C4-2B (cell line): ENCODE measurements around the gene P2RX2.
"Not testable (repeated sequence)": the region's sequence is repeated elsewhere in the genome, so short reads cannot be mapped to it uniquely, and the experiment has no call there.

ENCODE experiments used
- H3K27ac ChIP-seq: fragments of 450-650 bp; 2 replicates; pipeline ENCODE4 v1.5.1; 2017
- ZFX ChIP-seq: fragments of 450-650 bp; IDR thresholded peaks from 2 replicates; pipeline ENCODE4 v1.6.1; 2017
- TF ChIP-seq, protein P1 (sequence below): fragments of 450-650 bp; conservative IDR thresholded peaks from 2 replicates; pipeline ENCODE4 v1.5.1; 2017; ENCODE audit warnings: mild to moderate bottlenecking

The P2RX2 gene

DNA sequence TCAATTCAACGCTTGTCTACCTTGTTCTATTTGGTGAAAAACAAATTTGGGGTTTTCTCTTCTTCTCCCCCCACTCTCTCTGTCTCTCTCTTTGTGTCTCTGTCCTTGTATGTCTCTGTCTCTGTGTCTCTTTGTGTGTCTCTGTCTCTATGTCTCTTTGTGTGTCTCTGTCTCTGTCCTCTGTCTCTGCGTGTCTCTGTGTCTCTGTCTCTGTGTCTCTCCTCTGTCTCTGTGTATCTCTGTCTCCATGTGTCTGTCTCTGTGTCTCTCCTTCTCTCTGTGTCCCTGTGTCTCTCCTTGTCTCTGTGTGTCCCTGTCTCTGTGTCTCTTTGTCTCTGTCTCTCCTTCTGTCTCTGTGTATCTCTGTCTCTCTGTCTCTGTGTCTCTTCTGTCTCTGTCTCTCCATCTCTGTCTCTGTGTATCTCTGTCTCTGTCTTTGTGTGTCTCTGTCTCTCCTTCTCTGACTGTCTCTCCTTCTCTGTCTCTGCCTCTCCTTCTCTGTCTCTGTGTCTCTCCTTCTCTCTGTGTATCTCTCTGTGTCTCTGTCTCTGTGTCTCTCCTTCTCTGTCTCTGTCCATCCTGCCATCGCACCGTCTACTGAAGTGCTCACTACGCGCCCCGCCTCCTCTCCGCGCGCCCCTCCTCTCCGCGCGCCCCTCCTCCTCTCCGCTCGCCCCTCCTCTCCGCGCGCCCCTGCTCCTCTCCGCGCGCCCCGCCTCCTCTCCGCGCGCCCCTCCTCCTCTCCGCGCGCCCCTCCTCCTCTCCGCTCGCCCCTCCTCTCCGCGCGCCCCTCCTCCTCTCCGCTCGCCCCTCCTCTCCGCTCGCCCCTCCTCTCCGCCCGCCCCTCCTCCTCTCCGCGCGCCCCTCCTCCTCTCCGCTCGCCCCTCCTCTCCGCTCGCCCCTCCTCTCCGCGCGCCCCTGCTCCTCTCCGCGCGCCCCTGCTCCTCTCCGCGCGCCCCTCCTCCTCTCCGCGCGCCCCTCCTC lies 21.0 kb upstream of the P2RX2 start:
- H3K27ac ChIP-seq, result no peak overlapping the region
- TF ChIP-seq ZFX, result no peak
- TF ChIP-seq, protein P1, sequence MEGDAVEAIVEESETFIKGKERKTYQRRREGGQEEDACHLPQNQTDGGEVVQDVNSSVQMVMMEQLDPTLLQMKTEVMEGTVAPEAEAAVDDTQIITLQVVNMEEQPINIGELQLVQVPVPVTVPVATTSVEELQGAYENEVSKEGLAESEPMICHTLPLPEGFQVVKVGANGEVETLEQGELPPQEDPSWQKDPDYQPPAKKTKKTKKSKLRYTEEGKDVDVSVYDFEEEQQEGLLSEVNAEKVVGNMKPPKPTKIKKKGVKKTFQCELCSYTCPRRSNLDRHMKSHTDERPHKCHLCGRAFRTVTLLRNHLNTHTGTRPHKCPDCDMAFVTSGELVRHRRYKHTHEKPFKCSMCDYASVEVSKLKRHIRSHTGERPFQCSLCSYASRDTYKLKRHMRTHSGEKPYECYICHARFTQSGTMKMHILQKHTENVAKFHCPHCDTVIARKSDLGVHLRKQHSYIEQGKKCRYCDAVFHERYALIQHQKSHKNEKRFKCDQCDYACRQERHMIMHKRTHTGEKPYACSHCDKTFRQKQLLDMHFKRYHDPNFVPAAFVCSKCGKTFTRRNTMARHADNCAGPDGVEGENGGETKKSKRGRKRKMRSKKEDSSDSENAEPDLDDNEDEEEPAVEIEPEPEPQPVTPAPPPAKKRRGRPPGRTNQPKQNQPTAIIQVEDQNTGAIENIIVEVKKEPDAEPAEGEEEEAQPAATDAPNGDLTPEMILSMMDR, result no peak

DNA sequence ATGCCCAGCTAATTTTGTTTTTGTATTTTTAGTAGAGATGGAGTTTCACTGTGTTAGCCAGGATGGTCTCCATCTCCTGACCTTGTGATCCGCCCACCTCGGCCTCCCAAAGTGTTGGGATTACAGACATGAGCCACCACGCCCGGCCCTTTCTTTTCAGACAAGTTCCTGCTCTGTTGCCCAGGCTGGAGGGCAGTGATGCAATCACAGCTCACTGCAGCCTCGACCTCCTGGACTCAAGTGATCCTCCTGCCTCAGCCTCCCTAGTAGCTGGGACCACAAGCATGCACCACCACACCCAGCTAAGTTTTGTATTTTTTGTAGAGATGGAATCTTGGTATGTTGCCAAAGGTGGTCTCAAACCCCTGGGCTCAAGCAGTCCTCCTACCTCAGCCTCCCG lies 19.1 kb upstream of the P2RX2 start:
- not testable (repeated sequence) for H3K27ac ChIP-seq

DNA sequence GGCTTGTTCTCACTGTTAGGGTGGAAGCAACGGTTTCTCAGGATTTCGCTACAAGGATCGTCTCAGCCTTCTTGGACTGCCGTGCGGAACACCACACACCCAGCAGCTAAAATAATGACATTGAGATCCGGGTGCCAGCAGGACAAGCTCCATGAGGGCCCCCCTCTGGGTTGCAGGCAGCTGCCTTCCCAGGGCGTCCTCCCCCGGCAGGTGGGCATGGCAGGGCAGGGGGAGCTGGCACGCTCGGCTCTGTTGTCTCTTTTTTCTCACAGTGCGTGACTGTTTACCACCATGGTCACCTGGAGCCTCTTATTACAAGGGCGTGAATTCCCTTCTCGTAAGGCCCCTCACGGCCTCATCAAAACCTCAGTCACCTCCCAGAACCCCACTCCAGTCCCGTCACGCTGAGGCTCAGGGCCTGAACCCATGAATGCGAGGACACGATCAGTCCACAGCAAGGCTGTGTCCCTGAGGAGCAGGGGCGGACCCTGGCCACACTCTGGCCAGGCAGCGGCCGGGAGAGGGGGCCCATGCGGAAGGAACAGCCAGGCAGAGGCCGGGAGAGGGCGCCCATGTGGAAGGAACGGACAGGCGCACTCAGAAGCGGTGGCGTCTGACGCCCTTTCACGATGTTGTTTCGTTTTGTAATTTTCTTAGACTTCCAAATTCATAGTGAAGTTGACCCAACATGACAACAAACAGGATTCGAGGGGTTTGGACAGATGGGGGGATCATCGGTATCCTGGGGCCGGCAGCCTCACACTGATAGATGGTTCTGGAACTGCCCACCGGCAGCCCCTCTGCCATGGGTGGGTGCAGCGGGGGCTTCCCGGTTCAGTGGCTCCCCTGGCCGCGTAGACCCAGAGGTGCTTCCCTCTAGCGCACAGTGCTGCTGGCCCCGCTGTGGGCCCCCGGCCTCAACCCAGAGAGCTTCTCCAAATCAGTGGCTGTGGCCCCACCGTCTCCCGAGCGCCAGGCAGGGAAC lies 18.2 kb upstream of the P2RX2 start:
- H3K27ac ChIP-seq, result peak overlapping the region; percentile 23; the same call in 1 of the 2 replicates
- TF ChIP-seq, protein P1, result peak; percentile 86
- no peak for TF ChIP-seq ZFX

DNA sequence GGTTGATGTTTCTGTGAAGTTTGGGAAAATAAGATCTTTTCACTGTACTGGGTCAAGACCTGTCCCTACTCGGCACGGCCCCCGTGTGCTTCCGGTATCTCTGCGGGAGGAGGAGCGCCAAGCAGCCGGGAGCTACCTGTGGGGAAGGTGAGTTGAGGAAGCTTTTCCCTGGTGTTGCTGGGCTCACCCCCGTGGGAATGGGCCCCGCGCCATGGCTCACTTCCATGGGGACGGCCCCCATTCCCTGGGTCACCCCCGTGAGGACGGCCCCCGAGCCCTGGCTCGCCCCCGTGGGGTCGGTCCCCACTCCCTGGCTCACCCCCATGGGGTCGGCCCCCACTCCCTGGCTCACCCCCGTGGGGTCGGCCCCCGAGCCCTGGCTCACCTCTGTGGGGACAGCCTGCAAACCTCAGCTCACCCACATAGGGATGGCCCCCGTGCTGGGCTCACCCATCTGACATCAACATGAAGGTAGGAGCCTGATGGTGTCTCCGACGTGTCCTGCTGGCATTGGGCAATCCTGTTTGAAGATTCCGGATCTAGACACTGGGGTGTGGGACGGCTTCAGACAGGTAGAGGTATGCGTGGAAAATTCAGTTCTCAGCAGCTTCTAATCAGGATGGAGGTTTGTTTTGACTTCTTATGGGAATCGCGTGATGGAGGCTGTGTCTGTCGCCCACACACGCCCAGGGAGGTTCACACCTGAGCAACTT lies 17.2 kb upstream of the P2RX2 start:
- peak overlapping the region; percentile 23; the same call in 1 of the 2 replicates for H3K27ac ChIP-seq

DNA sequence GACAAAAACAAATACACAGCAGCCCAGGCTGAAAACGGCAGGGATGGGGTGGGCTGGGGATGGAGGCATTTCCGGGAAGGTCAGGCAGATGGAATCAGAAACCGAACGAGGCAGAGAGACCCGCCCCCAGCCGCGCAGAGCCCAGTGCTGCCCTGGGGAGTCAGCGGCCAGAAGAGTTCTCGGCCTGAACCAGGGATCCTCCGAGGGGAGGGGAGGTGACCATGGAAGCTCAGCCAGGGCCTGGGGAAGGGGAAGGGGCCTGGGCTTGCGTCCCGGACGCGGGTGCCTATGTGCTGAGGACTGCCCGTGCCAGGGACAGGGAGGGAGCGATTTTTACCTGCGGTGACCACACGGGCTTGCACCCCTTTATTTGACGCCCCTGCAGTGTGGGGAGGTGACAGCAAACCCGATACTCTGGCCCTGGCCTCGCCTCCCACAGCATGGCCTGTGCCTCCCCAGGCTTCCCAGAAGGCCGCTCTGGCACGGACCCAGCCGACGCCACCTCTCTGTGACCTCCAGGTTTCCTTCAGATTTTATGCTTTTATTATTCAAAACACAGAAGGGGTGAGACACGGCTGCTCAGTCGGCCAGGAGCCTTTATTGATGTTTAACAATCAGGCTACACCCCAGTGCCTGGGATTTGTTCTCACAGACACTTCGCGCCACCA lies 15.9 kb upstream of the P2RX2 start:
- TF ChIP-seq, protein P1, result no peak
- TF ChIP-seq ZFX, result no peak
- H3K27ac ChIP-seq, result no peak overlapping the region

More for the DNA sequence above, 17.2 kb upstream of the P2RX2 start:
- TF ChIP-seq, protein P1, result no peak
- TF ChIP-seq ZFX, result no peak

DNA sequence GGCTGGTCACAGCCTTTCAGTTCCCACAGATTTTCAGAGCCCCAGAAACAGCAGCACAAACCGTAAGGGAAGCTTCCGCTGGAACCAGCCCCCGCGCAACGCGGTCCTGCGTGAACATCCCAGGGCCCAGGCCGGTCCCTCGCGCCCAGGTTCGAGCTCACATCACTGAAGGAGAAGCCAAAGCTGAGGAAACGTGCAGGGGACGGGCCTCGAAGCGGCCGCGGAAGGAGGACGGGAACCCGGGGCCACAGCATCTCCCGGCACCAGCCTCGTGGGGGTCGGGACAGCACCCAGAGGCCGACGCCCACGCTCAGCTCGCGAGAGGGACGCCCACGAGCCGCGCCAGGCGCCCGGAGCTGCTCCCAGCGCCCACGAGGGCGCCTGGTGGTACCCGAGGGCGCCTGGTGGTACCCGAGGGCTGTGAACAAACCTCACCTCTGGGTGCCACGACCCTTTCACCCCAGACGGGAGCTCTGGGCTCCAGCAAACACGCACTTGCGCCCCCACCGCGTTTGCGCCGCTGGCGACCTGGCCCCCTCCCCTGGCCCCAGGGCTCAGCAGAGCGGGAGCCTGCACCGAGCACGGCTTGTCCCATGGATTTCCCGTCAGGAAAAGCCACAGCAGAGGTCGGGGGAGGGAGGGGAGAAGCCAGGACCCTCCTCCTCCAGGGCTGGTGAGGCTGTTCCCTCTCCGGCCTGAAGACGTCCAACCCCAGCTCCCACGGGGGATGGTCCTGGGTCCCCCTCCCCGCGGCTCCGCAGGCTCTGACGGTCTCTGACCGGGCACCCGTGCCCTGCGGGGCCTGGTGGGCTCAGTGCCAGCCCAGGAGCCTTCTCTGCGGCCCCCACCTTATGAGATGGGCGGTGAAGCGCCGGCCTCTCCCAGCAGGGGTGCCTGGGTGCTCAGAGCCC lies 15.1 kb upstream of the P2RX2 start:
- TF ChIP-seq, protein P1, result no peak
- no peak for TF ChIP-seq ZFX
- no peak overlapping the region for H3K27ac ChIP-seq
